Stimulated activated CD4-positive, alpha-beta T cell treated with anti-CD3 and anti-CD28 coated beads, TNF-alpha, amount 100 ng/mL, for 24 hours (primary cell): ENCODE measurements around the gene DYNLL1.
"Not testable (repeated sequence)": the region's sequence is repeated elsewhere in the genome, so short reads cannot be mapped to it uniquely, and the experiment has no call there.

Experiments
- DNase-seq, 3 experiments: peaks; one replicate each; pipeline ENCODE4 v3.0.0-alpha.2; 2020; ENCODE audit warnings: low read depth in 3 of 3

DYNLL1 gene

GRCh38 chr12:120473807-120474615 is 21.9 kb upstream of the DYNLL1 start:
- no peak for DNase-seq

- no peak for DNase-seq
Observed at GRCh38 chr12:120474616-120474960, 21.3 kb upstream of the DYNLL1 start.

GRCh38 chr12:120475643-120476042 is 20.3 kb upstream of the DYNLL1 start:
- DNase-seq: no peak

- DNase-seq: no peak
Observed at GRCh38 chr12:120479458-120479857, 16.5 kb upstream of the DYNLL1 start.

- DNase-seq: no peak
Observed at GRCh38 chr12:120480211-120480610, 15.7 kb upstream of the DYNLL1 start.

GRCh38 chr12:120481022-120481767 is 14.7 kb upstream of the DYNLL1 start:
- DNase-seq: no peak

GRCh38 chr12:120483621-120484020 is 12.3 kb upstream of the DYNLL1 start:
- no peak for DNase-seq

- no peak for DNase-seq
Observed at GRCh38 chr12:120485961-120486881, 9.7 kb upstream of the DYNLL1 start.

GRCh38 chr12:120487552-120487951 is 8.4 kb upstream of the DYNLL1 start:
- DNase-seq: not testable (repeated sequence)

GRCh38 chr12:120488057-120488640 is 7.8 kb upstream of the DYNLL1 start:
- DNase-seq: no peak

GRCh38 chr12:120489018-120489417 is 6.9 kb upstream of the DYNLL1 start:
- no peak for DNase-seq

GRCh38 chr12:120490325-120490724 is 5.6 kb upstream of the DYNLL1 start:
- no peak for DNase-seq

- DNase-seq: no peak
Observed at GRCh38 chr12:120490833-120491512, 4.9 kb upstream of the DYNLL1 start.

GRCh38 chr12:120495186-120495730 is 655 bp upstream of the DYNLL1 start:
- no peak for DNase-seq

- DNase-seq: peak; percentile 21 to 40 (median 37)
Observed at GRCh38 chr12:120496413-120497340, 764 bp downstream of the DYNLL1 start.

GRCh38 chr12:120497524-120498150 is 1.7 kb downstream of the DYNLL1 start:
- DNase-seq: no peak

GRCh38 chr12:120498870-120499515 is 3.1 kb downstream of the DYNLL1 start:
- no peak for DNase-seq

- DNase-seq: no peak
Observed at GRCh38 chr12:120500581-120500980, 4.7 kb downstream of the DYNLL1 start.

- DNase-seq: no peak
Observed at GRCh38 chr12:120504587-120504986, 8.7 kb downstream of the DYNLL1 start.
